Measurements from ENCODE around the gene INTS1.
A peak's percentile ranks its signal among the peaks of the same experiment; 100 is the strongest.

The INTS1 gene

DNA sequence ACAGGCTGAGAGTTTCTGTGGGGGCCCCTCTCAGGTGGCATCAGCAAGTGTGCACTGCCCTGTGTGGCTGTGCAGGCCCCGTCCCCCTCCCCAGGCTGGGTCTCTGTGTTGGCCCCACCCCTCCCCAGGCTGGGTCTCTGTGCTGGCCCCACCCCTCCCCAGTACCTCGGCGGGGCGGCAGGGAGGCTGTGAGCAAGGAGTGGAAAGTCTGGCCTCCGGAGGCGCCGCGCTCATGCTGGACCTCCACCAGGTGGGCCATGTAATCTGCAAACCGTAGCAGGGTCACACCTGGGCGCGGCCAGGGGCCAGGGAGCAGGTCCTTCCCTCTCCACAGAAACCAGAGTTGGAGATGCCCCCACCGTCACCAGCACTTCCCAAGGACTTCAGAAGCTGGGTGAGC is 23.5 kb downstream of the INTS1 start:
- no peak overlapping the region for H3K4me3 ChIP-seq (ENCODE audit: control insufficient read depth, low read depth, low read length)
- TF ChIP-seq, protein P1, sequence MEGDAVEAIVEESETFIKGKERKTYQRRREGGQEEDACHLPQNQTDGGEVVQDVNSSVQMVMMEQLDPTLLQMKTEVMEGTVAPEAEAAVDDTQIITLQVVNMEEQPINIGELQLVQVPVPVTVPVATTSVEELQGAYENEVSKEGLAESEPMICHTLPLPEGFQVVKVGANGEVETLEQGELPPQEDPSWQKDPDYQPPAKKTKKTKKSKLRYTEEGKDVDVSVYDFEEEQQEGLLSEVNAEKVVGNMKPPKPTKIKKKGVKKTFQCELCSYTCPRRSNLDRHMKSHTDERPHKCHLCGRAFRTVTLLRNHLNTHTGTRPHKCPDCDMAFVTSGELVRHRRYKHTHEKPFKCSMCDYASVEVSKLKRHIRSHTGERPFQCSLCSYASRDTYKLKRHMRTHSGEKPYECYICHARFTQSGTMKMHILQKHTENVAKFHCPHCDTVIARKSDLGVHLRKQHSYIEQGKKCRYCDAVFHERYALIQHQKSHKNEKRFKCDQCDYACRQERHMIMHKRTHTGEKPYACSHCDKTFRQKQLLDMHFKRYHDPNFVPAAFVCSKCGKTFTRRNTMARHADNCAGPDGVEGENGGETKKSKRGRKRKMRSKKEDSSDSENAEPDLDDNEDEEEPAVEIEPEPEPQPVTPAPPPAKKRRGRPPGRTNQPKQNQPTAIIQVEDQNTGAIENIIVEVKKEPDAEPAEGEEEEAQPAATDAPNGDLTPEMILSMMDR (conservative IDR thresholded peaks at IDR 0.05; ENCODE audit: control insufficient read depth, insufficient read depth, low read depth, low read length): no peak
- DNase-seq (ENCODE audit: low read depth): no peak

GRCh38 chr7:1479287-1479686 is 24.9 kb downstream of the INTS1 start:
- TF ChIP-seq, protein P1 (conservative IDR thresholded peaks at IDR 0.05; ENCODE audit: control insufficient read depth, insufficient read depth, low read depth, low read length): no peak
- H3K4me3 ChIP-seq (ENCODE audit: control insufficient read depth, low read depth, low read length): no peak overlapping the region
- DNase-seq (ENCODE audit: low read depth): no peak

- DNase-seq (ENCODE audit: low read depth): no peak
- TF ChIP-seq, protein P1 (conservative IDR thresholded peaks at IDR 0.05; ENCODE audit: control insufficient read depth, insufficient read depth, low read depth, low read length): no peak
These were observed 25.7 kb downstream of the INTS1 start for GRCh38 chr7:1478480-1478879.

DNA sequence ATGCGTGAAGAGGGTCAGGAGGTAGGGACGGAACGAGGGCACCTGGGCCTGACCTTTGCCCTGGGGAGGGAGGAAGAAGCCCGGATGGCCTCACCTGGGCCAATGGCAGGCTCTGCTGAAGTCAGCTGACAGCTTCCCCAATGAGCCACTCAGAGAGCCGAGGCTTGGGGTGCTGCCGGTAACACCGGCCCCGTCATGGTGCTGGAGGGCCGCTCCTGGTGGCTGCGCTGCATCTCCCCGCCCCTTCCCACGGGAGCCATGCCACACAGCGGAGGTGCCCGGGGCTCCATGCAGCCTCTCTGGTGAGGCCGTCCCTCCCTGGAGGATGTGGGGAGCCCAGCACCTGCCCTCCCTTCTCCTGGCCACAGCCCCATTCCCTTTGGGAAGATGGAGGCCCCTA is 27.3 kb downstream of the INTS1 start:
- TF ChIP-seq, protein P1 (conservative IDR thresholded peaks at IDR 0.05; ENCODE audit: control insufficient read depth, insufficient read depth, low read depth, low read length): no peak
- H3K4me3 ChIP-seq (ENCODE audit: control insufficient read depth, low read depth, low read length): no peak overlapping the region
- DNase-seq (ENCODE audit: low read depth): no peak

More at GRCh38 chr7:1478480-1478879, 25.7 kb downstream of the INTS1 start:
- no peak overlapping the region for H3K4me3 ChIP-seq (ENCODE audit: control insufficient read depth, low read depth, low read length)

- TF ChIP-seq, protein P1 (conservative IDR thresholded peaks at IDR 0.05; ENCODE audit: control insufficient read depth, insufficient read depth, low read depth, low read length): no peak
- no peak for DNase-seq (ENCODE audit: low read depth)
- H3K4me3 ChIP-seq (ENCODE audit: control insufficient read depth, low read depth, low read length): no peak overlapping the region
These were observed 28.2 kb downstream of the INTS1 start for GRCh38 chr7:1475991-1476390.

- TF ChIP-seq, protein P1 (conservative IDR thresholded peaks at IDR 0.05; ENCODE audit: control insufficient read depth, insufficient read depth, low read depth, low read length): no peak
- no peak overlapping the region for H3K4me3 ChIP-seq (ENCODE audit: control insufficient read depth, low read depth, low read length)
- no peak for DNase-seq (ENCODE audit: low read depth)
These were observed 28.8 kb downstream of the INTS1 start for GRCh38 chr7:1475393-1475792.

GRCh38 chr7:1474736-1475135 is 29.5 kb downstream of the INTS1 start:
- peak; percentile 41 for DNase-seq (ENCODE audit: low read depth)

More at GRCh38 chr7:1474736-1475135, 29.5 kb downstream of the INTS1 start:
- TF ChIP-seq, protein P1 (conservative IDR thresholded peaks at IDR 0.05; ENCODE audit: control insufficient read depth, insufficient read depth, low read depth, low read length): no peak
- no peak overlapping the region for H3K4me3 ChIP-seq (ENCODE audit: control insufficient read depth, low read depth, low read length)
